Endothelial cell of umbilical vein (primary cell): ENCODE data around the gene PYM1. TPM values are rescaled to one million over a fixed set of nuclear protein-coding genes. Genes with fewer than 3 reads are reported as not detected.

Experiments used
- BruUV-seq: library from RNA; stranded (reverse); fragments of 400-500 nt; replicated peaks from 2 replicates; lab custom pipeline; 2021; lab: Mats Ljungman, UMichigan
- CTCF ChIA-PET: fragments of 300-600, 350-600 bp; sonication (Branson Sonifier 250); formaldehyde crosslinking; loops from one replicate; lab custom pipeline; 2021; ENCODE audit warnings: antibody characterized with exemption, inconsistent platforms; lab: Charles Lee
- POLR2A ChIA-PET: fragments of 300-600, 350-600 bp; sonication (Branson Sonifier 250); formaldehyde crosslinking; loops from one replicate; lab custom pipeline; 2021; ENCODE audit warnings: antibody characterized with exemption, inconsistent platforms; lab: Charles Lee
- DNase-seq: peaks from one replicate; pipeline ENCODE4 v3.0.0-alpha.2; 2011; ENCODE audit warnings: low read depth, low spot score
- FAIRE-seq: peaks from 2 replicates; lab custom pipeline; 2011; peaks lifted over from hg19 to GRCh38; lab: Jason Lieb, UNC
- H2AFZ ChIP-seq: 2 replicates; pipeline ENCODE4 v1.6.0; 2012; ENCODE audit warnings: low read depth, low read length, control low read depth, inconsistent platforms
- H3K27ac ChIP-seq: 2 replicates; pipeline ENCODE4 v1.5.1; 2011; ENCODE audit warnings: low read depth, mild to moderate bottlenecking, control low read depth, low read length, moderate library complexity; ENCODE audit not compliant: insufficient read depth
- H3K27me3 ChIP-seq, 2 experiments: 2 replicates each; pipeline versions ENCODE4 v1.6.0 to v1.6.1; 2011; ENCODE audit warnings: low read length in 2 of 2, mixed read lengths in 1 of 2; ENCODE audit not compliant: control insufficient read depth in 2 of 2, insufficient read depth in 2 of 2
- H3K36me3 ChIP-seq, 2 experiments: 2 replicates in 1 of 2; 3 replicates in 1 of 2; pipeline ENCODE4 v1.5.1; 2011; ENCODE audit warnings: low read length in 2 of 2, mild to moderate bottlenecking in 1 of 2, moderate library complexity in 1 of 2; ENCODE audit not compliant: control insufficient read depth in 2 of 2, insufficient read depth in 2 of 2; ENCODE audit errors: extremely low read depth in 1 of 2
- H3K4me1 ChIP-seq: 3 replicates; pipeline ENCODE4 v1.5.1; 2011; ENCODE audit warnings: mild to moderate bottlenecking, low read length; ENCODE audit not compliant: control insufficient read depth, insufficient read depth; ENCODE audit errors: extremely low read depth
- H3K4me2 ChIP-seq: 2 replicates; pipeline ENCODE4 v1.6.1; 2011; ENCODE audit warnings: low read length, control low read depth, mixed read lengths; ENCODE audit not compliant: insufficient read depth
- H3K4me3 ChIP-seq, 3 experiments: fragments of 200-600 bp in 1 of 3; sonication (generic), shearing (Covaris generic) in 1 of 3; replicated peaks in 1 of 3; 2 replicates each; pipeline ENCODE4 v1.5.1; 2011 to 2016; ENCODE audit warnings: control low read depth in 3 of 3, low read length in 3 of 3, mild to moderate bottlenecking in 2 of 3, inconsistent platforms in 1 of 3, low read depth in 1 of 3, moderate library complexity in 1 of 3; ENCODE audit not compliant: insufficient read depth in 1 of 3
- H3K79me2 ChIP-seq: 2 replicates; pipeline ENCODE4 v1.6.0; 2012; ENCODE audit warnings: low read length, inconsistent platforms; ENCODE audit not compliant: control insufficient read depth, insufficient read depth
- H3K9ac ChIP-seq: replicated peaks from 2 replicates; pipeline ENCODE3; 2011; ENCODE audit warnings: low read length, control low read depth; ENCODE audit not compliant: insufficient read depth; ENCODE audit errors: extremely low read depth
- H3K9me1 ChIP-seq: replicated peaks from 3 replicates; pipeline ENCODE4 v1.6.0; 2011; ENCODE audit warnings: mild to moderate bottlenecking, low read length; ENCODE audit not compliant: control insufficient read depth, insufficient read depth; ENCODE audit errors: extremely low read depth
- H3K9me3 ChIP-seq: replicated peaks from 2 replicates; pipeline ENCODE4 v1.5.1; 2012; ENCODE audit warnings: low read length, inconsistent platforms; ENCODE audit not compliant: control insufficient read depth, insufficient read depth
- H4K20me1 ChIP-seq: replicated peaks from 2 replicates; pipeline ENCODE3; 2011; ENCODE audit warnings: mild to moderate bottlenecking, low read length; ENCODE audit not compliant: control insufficient read depth, insufficient read depth; ENCODE audit errors: extremely low read depth
- CTCF ChIP-seq, 2 donors: IDR thresholded peaks; 1 replicate in 1 of 2; 2 replicates in 1 of 2; pipeline ENCODE4 v1.5.1; 2011; ENCODE audit warnings: low read length in 2 of 2, mild to moderate bottlenecking in 2 of 2, moderate library complexity in 2 of 2, control low read depth in 1 of 2, inconsistent platforms in 1 of 2, low read depth in 1 of 2; ENCODE audit not compliant: insufficient read depth in 1 of 2; ENCODE audit errors: extremely low read depth in 1 of 2
- EZH2 ChIP-seq: IDR thresholded peaks from 2 replicates; pipeline ENCODE4 v1.6.1; 2012; ENCODE audit warnings: borderline replicate concordance, low read depth, mild to moderate bottlenecking, moderate library complexity, low read length, inconsistent platforms; ENCODE audit not compliant: severe bottlenecking
- FOS ChIP-seq: IDR thresholded peaks from 2 replicates; pipeline ENCODE4 v1.6.1; 2011; ENCODE audit warnings: mild to moderate bottlenecking, low read length, moderate library complexity, borderline replicate concordance; ENCODE audit not compliant: insufficient read depth
- GATA2 ChIP-seq: IDR thresholded peaks from 2 replicates; pipeline ENCODE4 v1.7.0; 2011; ENCODE audit warnings: low read depth, mild to moderate bottlenecking, moderate library complexity, mixed read lengths, low read length; ENCODE audit not compliant: insufficient read length, insufficient read depth
- JUN ChIP-seq: IDR thresholded peaks from 2 replicates; pipeline ENCODE4 v1.6.1; 2011; ENCODE audit warnings: borderline replicate concordance, low read depth; ENCODE audit not compliant: insufficient read length, insufficient read depth
- MYC ChIP-seq: IDR thresholded peaks from one replicate; pipeline ENCODE4 v1.6.1; 2011; ENCODE audit warnings: mild to moderate bottlenecking, low read depth, low read length
- POLR2A ChIP-seq: IDR thresholded peaks from 2 replicates; pipeline ENCODE4 v1.6.1; 2012; ENCODE audit warnings: low read depth, mild to moderate bottlenecking, control low read depth, low read length
- dilution Hi-C: fragments of 300-500 bp; cut with MboI; formaldehyde crosslinking; loops from one replicate; pipeline ENCODE4 v1.15.0; 2019; ENCODE audit warnings: low sequenced_read_pairs; ENCODE audit not compliant: extremely low pct_ligation_motif_present
- intact Hi-C: fragments of 100-400 bp; cut with micrococcal nuclease; formaldehyde crosslinking; loops from one replicate; pipeline ENCODE4 v1.10.0; 2022
- polyA plus RNA-seq, 4 experiments: library from polyadenylated mRNA; depleted of rRNA in 3 of 4; stranded (reverse) in 3 of 4; unstranded in 1 of 4; fragments of >200 nt; gene quantifications; 2 replicates each; pipeline versions ENCODE4 v1.2.1 to v1.2.3, GENCODE V29; 2011 to 2012; ENCODE audit warnings: missing spikeins in 1 of 4
- total RNA-seq: library from RNA; stranded (reverse); gene quantifications from 2 replicates; pipeline ENCODE4 v1.2.3, GENCODE V29; 2021
- TF ChIP-seq, protein P1 (sequence below): IDR thresholded peaks from 2 replicates; pipeline ENCODE4 v1.6.1; 2011; ENCODE audit not compliant: insufficient read depth, insufficient read length

The PYM1 gene
- total and polyA plus RNA-seq, 2 donors (not counting 3 experiments of a cell fraction or from before 2014, with no cell fraction given) = 18.7 to 23.5 TPM

DNA sequence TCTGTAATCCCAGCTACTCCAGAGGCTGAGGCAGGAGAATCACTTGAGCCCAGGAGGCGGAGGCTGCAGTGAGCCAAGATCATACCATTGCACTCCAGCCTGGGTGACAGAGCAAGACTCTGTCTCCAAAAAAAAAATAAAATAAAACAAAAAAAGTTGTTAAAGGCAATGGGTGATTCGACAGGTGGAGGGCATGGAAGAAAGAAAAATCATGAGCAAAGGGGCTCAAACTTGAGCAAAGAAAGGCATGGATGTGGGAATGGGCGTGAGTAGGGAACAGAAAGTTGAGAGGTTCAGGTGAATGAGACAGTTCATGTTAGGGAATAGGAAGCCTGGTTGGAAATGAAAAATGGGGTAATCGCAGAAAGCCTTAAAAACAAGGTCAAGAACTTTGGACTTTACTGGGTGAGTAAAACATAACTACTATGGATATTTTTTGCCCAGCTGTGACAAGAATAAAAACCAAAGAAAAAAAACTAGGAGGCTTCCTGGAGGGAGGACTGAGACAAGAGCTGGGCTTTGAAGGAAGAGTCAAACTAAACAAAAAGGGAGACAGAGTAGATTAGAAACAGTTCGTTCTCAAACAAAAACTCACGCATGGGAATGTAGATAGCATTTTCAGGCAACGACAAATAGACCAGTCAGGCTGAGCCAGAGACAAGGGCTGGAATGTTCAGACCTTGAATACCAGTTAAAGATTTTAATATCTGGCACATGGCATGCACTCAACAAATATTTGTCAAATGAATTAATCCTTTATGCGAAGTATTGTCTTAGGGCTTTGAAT lies 18.8 kb downstream of the PYM1 start:
- H3K79me2 ChIP-seq = peaks cover 2% of the 10 kb centered on the region

More for the DNA sequence above, 18.8 kb downstream of the PYM1 start:
- FAIRE-seq (no peak), DNase-seq (no peak)
- H3K4me3 ChIP-seq = no peak overlapping the region
- no peaks in the 10 kb centered on the region for H3K9me1 ChIP-seq
- ChIA-PET CTCF (interaction anchor here (0.5 kb wide), 1 partner anchor 145 kb away, joined by 3 read pairs; no protein-coding TSS in a partner anchor), POLR2A (no interaction called here)
- H3K4me1 ChIP-seq = no peaks in the 10 kb centered on the region
- no peak overlapping the region for H3K4me2 ChIP-seq
- H3K36me3 ChIP-seq = peaks cover 0 to 3% of the 10 kb centered on the region in 2 experiments
- no peak overlapping the region for H3K27ac ChIP-seq
- H2AFZ ChIP-seq = no peak overlapping the region
- intact Hi-C loops = loop anchor here (5.0 kb wide), 1 partner anchor 52 kb away; no protein-coding TSS in a partner anchor
- TF ChIP-seq FOS = no peak
- no peak for TF ChIP-seq GATA2
- TF ChIP-seq, protein P1, sequence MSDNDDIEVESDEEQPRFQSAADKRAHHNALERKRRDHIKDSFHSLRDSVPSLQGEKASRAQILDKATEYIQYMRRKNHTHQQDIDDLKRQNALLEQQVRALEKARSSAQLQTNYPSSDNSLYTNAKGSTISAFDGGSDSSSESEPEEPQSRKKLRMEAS = no peak
- no peak for TF ChIP-seq MYC
- TF ChIP-seq EZH2 = no peak
- no peak for TF ChIP-seq JUN
- no peak for TF ChIP-seq POLR2A
- TF ChIP-seq CTCF (IDR thresholded peaks at IDR 0.05; ENCODE audit: extremely low read depth in 1 of 2, insufficient read depth in 1 of 2, low read depth in 1 of 2, low read length in 2 of 2) = no peak
- dilution Hi-C loops = no loop called here
- no peaks in the 10 kb centered on the region for H3K27me3 ChIP-seq
- no peaks in the 10 kb centered on the region for H3K9me3 ChIP-seq
- no peak overlapping the region for H3K9ac ChIP-seq
- no peaks in the 10 kb centered on the region for H4K20me1 ChIP-seq
- no TSS peak for BruUV-seq
